Stromal cell of bone marrow (primary cell): ENCODE results near the gene LDB3.
A peak's percentile ranks its signal among the peaks of the same experiment; 100 is the strongest.

Experiments used
- DNase-seq: peaks from one replicate; pipeline ENCODE4 v3.0.0-alpha.2; 2012; ENCODE audit warnings: low read depth

LDB3 gene

DNA sequence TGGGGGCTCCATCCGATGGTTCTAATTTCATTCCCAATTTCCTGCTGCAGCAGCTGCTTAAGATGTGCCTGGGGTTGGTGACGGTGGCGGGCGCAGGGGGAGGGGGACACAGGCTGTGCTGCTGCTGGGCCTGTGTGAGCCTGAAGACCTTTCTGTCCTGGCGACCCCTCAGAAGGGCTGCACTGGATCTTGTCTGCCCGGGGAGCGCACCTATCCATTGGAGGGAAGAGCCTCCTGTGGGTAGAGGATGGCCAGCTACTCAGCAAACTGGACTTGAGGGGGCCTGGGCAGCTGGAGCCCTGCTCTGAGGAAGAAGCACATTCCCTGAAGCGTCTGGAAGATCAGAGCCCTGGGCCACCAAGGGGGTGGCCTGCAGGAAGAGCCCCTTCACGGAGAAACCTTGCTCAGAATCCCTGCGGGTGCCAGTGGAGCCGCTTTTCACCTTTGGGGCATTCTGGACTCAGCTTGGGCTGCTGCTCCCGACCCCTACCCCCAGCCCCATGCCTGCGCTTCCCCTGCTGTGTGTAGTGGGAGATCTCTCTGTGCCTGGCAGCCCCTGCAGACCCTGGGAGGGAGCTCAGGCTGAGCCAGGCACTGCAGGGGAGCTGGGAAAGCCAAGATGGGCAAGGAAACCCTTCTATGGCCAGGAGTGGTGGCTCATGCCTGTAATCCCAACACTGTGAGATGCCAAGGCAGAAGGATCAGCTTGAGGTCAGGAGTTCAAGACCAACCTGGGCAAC, 17.8 kb downstream of the LDB3 start:
- DNase-seq, result no peak

DNA sequence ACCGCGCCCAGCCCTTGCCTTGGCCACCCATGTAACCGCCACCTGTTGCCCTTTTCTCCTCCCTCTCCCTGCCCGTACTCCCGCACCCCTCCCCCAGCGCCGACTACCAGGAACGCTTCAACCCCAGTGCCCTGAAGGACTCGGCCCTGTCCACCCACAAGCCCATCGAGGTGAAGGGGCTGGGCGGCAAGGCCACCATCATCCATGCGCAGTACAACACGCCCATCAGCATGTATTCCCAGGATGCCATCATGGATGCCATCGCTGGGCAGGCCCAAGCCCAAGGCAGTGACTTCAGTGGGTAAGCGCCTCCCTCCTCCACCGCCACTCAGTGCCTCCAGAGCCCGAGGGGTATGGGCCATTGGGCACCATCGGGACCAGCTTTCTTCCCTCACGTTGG, 18.7 kb downstream of the LDB3 start:
- DNase-seq, result no peak

DNA sequence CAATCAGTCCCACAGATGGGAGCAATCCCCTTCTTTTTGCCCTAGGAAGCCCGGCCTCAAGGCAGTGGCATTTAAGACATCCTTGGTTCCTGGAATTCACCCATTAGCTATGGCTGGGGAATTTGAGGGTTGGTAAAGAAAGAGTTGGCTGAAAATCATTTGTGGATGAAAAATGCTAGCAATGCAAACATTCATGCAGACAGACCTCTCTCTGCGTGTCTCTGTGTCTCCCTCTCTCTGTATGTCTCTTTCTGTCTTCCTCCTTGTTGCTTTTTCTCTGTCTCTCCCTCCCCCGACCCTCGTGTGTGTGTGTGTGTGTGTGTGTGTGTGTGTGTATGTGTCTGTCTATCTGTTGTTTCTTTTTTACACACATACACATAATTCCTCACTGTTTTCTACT, 19.4 kb downstream of the LDB3 start:
- peak; percentile 30 for DNase-seq

DNA sequence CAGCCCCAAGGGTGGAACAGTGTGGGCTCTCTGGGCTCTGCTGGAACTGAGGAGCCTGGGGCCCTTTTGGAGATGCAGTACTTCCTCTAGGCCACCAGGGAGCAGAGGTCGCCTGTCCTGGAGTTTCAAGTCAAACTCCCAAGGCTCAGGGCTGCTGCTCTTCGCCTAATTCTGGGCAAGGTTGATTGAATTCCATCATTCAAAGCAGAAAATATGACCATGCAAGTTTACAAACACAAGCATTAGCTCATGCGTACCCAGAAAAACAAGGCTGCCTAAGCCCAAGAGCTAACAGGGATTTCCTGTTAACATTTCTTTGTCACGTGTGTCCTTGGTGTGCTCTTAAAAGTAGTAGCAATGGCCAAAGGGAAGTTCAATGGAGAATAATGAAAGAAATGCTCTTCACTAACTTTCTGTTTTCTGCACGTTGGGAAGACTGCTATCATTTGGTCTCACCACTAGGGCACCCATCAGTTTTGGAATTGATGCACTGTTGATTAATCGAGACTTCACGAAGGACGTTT, 20.1 kb downstream of the LDB3 start:
- DNase-seq, result peak; percentile 54

DNA sequence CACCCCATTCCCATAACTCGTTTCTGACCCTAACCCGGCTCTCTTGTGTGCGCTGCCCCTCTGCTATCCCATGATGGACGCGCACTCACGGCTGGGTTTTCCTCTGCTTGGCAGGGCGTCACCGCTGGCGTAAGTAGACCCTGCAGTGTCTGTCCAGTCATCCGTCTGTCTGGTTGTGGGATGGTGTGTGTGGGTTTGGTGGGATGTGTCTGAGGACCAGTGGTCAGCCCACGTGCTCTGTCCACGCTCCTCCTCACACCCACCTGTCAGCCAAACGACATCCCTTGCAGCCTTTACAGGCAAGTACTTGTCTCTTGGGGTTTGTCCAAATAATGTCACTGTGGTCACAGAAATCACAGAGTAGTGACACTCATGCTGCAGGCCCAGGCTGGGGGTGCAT, 20.8 kb downstream of the LDB3 start:
- DNase-seq, result no peak

DNA sequence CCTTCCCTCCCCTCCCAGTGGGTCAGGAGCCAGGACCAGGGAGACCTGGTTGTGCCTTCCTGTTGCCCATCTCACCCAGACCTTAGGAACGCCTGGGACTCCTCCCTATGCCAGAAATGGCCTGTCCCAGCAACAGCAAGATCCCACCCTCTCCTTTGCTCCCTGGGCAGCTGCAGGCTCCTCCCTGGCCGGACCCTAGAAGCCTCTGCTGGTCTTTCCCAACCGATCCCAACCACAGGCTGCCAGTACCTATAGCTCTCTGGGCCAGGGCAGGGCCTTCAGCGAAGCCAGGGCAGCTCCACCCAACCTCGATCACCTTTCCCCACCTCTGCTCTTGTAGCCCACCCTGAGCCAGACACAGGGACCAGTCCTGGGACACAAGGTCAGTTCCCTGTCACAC, 21.9 kb downstream of the LDB3 start:
- DNase-seq, result no peak

DNA sequence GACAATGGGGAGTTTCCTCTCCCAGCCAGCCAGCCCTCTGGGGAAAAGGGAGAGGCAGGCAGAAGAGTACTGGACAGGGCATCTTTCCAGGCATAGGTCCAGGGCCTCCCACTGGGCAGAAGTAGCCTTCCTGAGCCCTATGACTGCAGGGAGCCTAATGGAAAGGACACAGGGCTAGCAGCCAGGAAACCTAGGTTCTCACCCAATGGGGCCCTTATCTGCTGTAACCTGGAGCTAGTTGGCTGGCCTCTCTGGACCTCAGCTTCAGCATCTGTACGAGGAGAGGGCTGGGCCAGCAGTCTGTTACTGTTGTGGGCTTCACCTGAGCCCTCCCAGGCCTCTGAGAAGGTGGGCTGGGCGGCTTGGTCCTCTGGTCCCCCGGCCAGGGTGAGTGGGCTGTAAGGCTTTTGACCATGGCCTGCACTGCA, 22.4 kb downstream of the LDB3 start:
- DNase-seq, result no peak

DNA sequence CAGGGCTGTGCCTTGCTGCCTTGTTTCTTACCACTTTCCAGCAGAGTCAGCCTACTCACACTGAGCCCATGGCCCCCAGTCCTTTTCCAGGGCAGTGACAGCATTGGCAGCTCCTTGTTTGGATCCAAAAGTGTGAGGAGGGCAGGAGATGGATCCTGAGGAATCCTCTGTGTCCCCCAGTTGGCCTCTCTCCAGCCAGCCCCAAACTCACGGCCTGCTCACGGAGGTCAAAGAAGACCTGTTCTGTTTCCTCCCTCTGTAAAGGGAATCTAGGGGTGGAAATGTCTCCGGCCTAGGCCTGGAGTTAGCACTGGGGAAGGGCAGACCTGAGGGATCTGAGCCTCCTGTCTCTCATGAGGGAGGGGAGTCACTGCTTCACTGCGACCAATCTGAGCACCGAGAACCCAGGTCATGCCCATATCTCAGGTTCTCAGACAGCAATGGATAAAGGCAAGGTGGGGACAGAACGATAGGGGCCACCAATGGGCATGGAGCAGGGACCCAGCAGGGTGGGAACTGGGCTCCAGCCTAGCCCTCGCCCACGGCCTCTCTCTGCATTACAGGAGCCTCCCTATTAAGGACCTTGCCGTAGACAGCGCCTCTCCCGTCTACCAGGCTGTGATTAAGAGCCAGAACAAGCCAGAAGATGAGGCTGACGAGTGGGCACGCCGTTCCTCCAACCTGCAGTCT, 23.2 kb downstream of the LDB3 start:
- DNase-seq, result no peak

DNA sequence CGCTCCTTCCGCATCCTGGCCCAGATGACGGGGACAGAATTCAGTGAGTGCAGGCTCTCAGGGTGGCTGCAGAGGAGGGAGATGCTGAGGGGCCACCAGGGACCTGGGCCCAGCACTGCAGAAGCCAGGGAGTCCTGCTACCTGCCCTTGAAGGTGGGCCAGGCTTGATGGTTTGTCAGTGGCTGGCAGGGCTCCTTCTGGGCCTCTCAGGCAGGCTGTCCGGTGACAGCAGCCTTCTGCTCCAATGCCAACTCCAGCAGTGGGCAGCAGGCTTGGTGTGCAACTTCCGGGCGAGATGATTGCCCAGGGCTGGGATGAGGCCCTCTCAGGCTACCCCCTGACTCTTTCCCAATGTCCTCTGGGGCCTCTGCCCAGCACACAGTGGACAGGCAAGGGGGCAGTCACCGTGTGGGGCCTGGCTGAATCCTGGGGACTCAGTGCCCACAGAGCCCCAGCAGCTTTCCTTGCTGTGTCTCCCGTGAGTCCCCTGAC, 23.8 kb downstream of the LDB3 start:
- no peak for DNase-seq

DNA sequence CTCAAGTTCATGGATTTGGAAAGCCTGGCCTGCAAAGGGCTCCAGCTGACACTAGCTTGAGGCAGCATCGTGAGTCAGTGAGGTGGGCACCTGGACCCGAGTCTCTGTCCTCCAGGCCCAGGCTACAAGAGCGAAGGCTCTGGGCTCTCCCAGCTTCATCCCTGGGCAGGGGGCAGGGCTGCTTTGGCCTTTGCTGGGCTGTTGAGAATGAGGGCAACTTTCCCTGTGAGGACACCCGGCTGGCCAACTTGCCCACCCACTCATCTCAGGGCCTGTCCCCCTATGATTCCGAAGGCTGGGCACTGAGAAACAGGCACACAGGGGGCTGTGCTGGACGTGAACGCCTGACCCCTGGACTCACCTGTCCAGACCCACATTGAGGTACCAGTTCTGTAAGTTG, 24.4 kb downstream of the LDB3 start:
- DNase-seq, result no peak

DNA sequence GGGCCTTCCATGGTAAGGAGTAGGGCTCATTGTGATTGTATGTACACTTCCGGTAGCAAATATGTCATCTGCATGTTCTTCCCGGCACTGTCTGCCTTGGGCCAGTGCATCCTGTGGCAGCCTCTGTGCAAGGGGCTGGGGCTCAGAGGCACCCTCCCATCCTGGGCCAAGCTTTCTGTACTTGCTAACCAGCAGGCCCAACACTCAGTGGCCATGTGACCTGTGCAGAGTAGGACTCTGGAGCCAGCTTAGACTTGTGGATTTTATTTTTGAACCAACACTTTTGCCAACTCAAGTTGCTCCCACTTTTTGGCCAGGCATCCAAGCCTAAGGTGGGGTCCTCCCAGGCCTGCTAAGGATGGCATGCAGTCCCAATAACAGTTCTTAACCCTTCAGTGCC, 25.0 kb downstream of the LDB3 start:
- DNase-seq, result no peak

DNA sequence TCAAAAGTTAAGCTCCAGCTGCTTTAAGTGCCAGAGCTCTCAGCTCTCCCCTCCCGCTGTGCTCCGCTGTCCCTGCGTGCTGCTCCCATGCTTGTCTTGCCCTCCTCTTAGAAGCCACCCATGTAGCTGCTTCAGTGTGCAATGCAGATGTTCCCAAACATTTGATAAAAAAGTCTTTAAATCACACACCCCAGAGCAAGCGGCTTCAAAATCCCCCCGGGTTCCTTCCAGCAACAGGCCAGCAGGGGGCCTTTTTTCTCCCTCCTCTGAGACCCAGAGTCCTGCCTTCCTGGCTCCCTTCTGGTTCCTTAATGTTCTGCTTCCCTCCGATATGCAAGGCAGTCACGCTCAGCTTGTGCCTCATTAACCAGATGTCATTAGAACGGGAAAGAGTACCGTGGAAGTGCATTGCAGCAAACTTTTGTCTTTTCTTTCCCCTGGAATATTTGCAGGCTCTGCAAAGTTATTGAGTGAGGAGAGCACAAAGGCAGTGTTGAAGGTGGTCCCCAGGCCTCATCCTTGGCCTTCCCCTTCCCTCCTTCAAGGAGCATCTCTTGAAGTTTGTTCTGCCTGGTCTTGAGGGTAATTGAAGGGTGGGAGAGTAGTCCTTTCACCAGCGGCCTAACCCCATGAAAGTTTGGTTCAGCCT, 25.5 kb downstream of the LDB3 start:
- DNase-seq, result peak; percentile 38

DNA sequence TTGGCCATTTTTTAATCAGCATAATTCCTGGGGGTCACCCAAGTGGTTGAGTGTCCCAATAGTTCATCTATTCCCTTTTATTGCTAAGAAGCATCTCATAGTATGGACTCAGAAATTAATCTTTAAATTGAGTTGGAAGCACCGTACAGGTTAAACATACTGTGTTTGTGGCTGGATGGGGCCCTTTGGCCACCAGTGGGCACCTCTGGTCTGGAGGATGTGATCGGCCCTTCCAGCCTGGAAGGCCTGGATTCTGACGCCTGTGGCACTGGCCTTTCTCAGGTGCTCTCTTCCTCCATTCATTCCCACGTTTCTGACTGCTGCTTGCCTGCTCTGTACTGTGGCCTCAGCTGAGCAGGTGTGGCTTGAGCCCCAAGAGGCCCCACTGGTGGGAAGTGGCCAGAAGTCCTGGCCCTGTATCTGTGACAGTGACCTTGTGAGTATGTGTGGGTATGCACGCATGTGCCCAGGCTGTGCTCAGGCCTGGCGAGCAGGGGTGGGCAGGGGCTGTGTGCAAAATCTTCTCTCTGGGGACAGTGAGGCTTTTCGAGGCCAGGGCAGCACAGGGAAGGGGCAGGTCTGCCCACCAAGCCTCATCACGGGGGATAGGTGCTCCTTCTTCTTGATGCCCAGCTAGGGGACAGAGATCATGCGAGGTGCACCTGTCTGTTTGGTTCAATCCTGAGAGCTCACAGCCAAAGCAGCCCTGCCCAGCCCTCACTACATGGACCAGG, 30.1 kb downstream of the LDB3 start:
- no peak for DNase-seq

DNA sequence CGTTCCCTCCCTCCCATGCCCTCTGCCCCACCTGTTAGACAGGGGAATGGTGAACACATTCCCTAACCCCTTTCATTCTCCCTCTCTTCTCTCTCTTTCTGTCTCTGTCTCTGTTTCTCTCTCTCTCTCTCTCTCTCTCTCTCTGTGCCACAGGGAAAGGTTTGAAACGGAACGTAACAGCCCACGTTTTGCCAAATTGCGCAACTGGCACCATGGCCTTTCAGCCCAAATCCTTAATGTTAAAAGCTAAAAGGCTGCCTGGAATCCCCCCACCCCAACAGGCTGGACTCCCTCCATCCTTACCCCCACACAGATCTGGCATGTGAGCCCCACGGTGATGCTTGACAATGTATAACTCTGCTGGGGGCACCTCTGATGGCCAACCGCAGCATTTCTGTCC, 30.8 kb downstream of the LDB3 start:
- DNase-seq, result no peak

DNA sequence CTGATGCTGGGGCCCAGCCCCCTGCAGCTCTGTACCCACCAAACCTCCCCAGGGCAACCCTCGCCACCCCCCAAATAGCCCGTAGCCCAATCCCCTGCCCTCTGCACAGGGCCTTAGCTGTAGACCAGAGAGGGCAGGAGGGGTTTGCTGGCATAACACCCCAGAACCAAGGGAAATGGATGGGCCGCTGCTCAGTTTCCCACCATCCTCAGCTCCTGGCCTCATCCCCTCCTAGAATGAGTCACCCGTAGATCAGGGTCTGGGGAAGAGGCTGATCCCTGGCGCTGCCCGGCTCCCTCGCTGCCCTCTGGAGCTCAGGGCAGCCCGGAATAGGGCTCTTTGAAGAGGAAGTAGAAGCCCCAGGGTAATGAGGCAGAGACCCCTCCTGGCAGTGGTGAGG, 31.2 kb downstream of the LDB3 start:
- DNase-seq, result no peak

DNA sequence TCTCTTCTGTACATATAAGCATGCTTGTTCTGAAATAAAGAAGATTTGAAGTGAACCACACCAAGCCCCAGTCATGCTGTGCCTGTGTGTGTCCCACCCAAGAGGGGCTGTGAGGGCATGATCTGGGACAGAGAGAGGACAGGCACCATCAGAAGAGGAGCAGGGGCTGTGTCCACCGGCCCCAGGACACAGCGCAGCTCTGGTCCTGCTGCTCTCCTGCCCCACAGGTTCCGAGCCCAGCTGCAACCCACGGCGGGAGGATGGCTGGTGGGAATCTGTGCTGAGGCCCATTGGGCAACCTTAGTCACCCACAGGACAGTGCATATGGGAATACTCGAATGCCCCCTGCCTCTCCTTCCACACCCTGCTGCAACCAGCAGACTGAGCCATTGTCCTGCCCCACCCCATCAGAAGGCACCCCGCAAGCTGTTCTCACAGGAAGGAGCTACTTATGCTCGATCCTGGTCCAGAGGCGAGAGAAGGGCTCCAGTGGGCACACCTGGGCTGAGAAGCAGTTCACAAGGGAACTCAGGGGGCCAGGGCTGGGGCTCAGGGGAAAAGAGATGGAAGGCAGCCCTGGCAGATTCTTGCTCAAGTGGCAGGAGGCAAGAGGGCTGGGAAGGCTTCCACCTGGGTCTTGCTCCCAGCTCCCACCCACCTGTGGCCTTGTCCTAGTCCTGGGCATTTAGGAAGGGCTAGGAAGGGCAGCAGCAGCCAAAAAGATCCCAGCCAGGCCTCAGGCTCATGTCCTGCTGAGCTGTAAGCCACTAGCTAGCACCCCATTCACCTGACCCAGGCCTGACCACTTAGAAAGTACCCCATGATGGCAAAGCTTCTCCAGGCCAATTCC, 31.9 kb downstream of the LDB3 start:
- DNase-seq, result no peak

DNA sequence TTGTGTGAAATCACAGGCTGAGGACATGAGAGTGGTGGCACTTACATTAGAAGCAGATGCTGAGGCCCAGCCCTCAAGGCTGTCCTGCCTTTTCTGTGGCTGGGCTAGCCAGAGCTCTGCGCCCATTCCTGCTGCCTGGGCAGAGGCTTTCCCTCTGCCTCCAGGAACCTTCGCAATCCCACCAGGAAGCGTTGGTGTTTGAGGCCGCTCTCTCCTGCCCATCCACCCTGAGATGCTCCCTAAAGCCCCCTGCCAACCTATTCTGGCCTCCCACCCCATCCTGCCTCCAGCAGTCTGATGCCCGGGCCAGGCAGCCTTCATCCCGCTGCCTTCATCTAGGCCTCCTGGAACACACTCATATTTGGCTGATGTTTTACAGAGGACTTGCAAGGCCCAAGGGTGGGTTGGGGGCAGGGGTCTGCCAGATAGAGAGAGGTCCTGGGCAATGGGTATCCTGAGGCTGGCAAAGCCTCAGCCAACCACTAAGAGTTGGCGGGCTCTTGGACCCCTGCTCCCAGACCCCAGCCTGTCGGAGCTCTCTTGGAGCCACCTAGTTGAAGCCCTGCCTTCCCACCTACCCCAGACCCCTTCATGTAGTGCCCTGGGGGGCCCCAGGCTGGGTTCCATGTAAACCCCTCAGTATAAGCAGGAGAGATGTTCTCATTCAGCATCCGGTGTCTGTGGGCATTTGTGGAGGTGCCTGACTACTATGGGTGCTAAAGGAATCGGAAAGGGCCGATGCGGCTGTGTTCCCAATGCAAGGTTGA, 32.7 kb downstream of the LDB3 start:
- no peak for DNase-seq

DNA sequence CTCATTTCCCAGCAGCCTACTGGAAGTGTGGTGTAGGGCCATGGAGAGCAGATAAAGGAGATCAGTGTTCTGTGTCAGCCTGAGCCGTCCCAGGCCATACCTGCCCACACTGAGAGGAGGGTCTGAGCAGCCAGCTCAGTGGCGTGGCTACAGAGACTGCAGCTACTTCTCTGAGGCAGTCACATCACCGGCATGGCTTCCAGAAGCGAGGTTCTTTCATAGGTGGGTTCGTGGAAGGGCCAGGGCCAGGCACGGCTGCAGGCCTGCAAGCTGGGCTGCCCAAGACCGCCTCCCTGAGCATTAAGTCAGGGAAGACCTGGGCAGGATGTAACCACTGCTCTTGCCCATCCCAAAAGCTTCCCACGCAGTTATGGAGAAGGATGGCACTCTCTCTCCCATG, 34.9 kb downstream of the LDB3 start:
- no peak for DNase-seq

DNA sequence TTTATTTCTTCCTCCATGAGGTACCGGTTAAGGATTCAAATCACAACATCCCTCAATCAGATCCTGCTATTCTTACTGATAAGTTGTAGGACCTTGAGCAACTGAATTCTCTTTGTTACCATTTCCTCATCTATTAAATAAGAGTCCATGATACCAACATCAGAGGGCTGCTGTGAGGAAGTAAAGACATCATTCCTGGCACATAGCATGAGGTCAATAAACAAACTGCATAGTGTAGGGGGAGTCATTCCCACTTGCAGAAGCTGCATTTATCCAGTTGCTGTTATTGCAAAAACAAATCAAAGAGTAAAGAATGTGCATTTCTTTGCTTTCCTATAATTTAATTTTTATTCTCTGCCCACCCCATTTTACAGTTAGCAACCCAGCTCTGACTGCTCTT, 36.8 kb downstream of the LDB3 start:
- no peak for DNase-seq

DNA sequence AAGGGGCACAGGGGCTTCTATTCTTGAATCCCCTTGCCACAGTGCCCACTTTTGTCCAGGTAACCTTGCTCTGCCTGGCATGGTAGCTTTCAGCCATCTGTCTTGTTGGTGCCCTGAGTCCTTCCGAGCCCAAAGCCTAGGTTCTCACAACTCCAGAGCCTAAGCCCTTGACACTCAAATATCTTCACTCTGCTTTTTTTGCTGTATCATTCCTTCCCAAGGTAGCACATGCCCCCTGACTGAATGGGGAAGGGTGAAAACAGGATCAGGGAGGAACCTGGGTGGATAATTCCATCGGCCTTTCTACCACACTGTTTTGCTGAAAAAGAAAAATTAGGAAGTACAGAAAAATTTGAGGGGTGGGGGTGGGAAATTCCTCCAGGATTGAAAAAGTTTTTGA, 37.6 kb downstream of the LDB3 start:
- no peak for DNase-seq

DNA sequence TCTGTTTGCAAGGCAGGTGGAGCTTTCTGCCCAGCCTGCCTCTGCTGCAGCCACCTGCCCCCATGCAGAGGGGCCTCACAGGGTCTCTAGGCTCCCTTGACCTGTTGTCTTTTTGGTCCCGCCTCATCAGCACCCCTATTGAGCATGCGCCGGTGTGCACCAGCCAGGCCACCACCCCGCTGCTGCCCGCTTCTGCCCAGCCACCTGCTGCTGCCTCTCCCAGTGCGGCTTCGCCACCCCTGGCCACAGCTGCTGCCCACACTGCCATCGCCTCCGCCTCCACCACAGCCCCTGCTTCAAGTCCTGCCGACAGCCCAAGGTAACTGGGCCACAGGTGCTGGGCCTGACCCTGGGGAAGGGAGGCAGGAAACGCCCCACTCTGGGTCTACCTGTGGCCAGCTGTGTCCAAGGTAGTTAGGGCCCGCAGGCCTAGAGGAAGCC, 38.1 kb downstream of the LDB3 start:
- no peak for DNase-seq
